OCI-LY7 (cell line): ENCODE measurements around the gene PKN2. TPM values are rescaled to one million over a fixed set of nuclear protein-coding genes. Genes with fewer than 3 reads are reported as not detected.

Experiments
- BruUV-seq: library from RNA; stranded (reverse); fragments of 400-500 nt; replicated peaks from 2 replicates; lab custom pipeline; 2021; lab: Mats Ljungman, UMichigan
- CTCF ChIA-PET: fragments of 300-600 bp; sonication (Branson Sonifier 250); formaldehyde crosslinking; loops from one replicate; lab custom pipeline; 2022; ENCODE audit warnings: antibody characterized with exemption; ENCODE audit not compliant: unreplicated experiment; lab: Charles Lee
- POLR2A ChIA-PET: fragments of 300-600 bp; sonication (Branson Sonifier 250); formaldehyde crosslinking; loops from one replicate; lab custom pipeline; 2022; ENCODE audit warnings: antibody characterized with exemption; lab: Charles Lee
- DNase-seq: peaks from one replicate; pipeline ENCODE4 v3.0.0-alpha.2; 2015; ENCODE audit warnings: low spot score
- H2AFZ ChIP-seq: fragments of 200-600 bp; sonication (generic), shearing (Covaris generic); 2 replicates; pipeline ENCODE4 v1.6.1; 2014; ENCODE audit warnings: mild to moderate bottlenecking, antibody characterized with exemption, low read length, moderate library complexity
- H3K27ac ChIP-seq: fragments of 200-600 bp; sonication (generic); 2 replicates; pipeline ENCODE4 v1.5.1; 2014; ENCODE audit warnings: mixed run types, low read depth, mild to moderate bottlenecking, moderate library complexity, low read length, inconsistent platforms; ENCODE audit not compliant: poor library complexity, severe bottlenecking
- H3K36me3 ChIP-seq: fragments of 200-600 bp; sonication (generic); 2 replicates; pipeline ENCODE4 v1.6.1; 2014; ENCODE audit warnings: mild to moderate bottlenecking, antibody characterized with exemption, low read length, moderate library complexity, mixed read lengths; ENCODE audit not compliant: insufficient read depth
- H3K4me1 ChIP-seq: fragments of 200-600 bp; sonication (generic); 2 replicates; pipeline ENCODE4 v1.5.1; 2014; ENCODE audit warnings: mild to moderate bottlenecking, low read length; ENCODE audit not compliant: insufficient read depth, poor library complexity, severe bottlenecking
- H3K4me2 ChIP-seq: fragments of 200-600 bp; sonication (generic); 2 replicates; pipeline ENCODE4 v1.6.1; 2014; ENCODE audit warnings: mild to moderate bottlenecking, low read length
- H3K4me3 ChIP-seq: fragments of 200-600 bp; sonication (generic); 2 replicates; pipeline ENCODE4 v1.5.1; 2014; ENCODE audit warnings: mild to moderate bottlenecking, low read depth, low read length; ENCODE audit not compliant: poor library complexity, severe bottlenecking
- H3K79me2 ChIP-seq: fragments of 200-600 bp; sonication (generic); 2 replicates; pipeline ENCODE4 v1.6.1; 2016; ENCODE audit warnings: low read depth, mild to moderate bottlenecking, low read length, moderate library complexity, mixed read lengths; ENCODE audit not compliant: insufficient read depth
- H3K9me2 ChIP-seq: fragments of 200-600 bp; sonication (generic); 2 replicates; pipeline ENCODE4 v1.6.1; 2016; ENCODE audit warnings: mild to moderate bottlenecking, low read length, mixed read lengths; ENCODE audit not compliant: insufficient read depth
- H3K9me3 ChIP-seq: fragments of 200-600 bp; sonication (generic); 2 replicates; pipeline ENCODE4 v1.6.1; 2014; ENCODE audit warnings: mild to moderate bottlenecking, mixed run types, low read length, mixed read lengths
- H4K20me1 ChIP-seq: fragments of 200-600 bp; sonication (generic); 2 replicates; pipeline ENCODE4 v1.6.1; 2014; ENCODE audit warnings: mild to moderate bottlenecking, antibody characterized with exemption, low read length, moderate library complexity, mixed read lengths; ENCODE audit not compliant: insufficient read depth
- EZH2phosphoT487 ChIP-seq: fragments of 200-600 bp; sonication (generic); IDR thresholded peaks from 2 replicates; pipeline ENCODE4 v1.6.1; 2018; ENCODE audit warnings: low read depth, borderline replicate concordance, mild to moderate bottlenecking, mixed run types, antibody characterized with exemption, low read length, moderate library complexity, mixed read lengths
- intact Hi-C: fragments of 100-400 bp; cut with micrococcal nuclease; formaldehyde crosslinking; loops from one replicate; pipeline ENCODE4 v1.10.0; 2022; ENCODE audit not compliant: unreplicated experiment
- total RNA-seq, 2 experiments: library from RNA; depleted of rRNA in 1 of 2; stranded (reverse); fragments of >200 nt in 1 of 2; shearing (Covaris generic) in 1 of 2; gene quantifications; 2 replicates each; pipeline ENCODE4 v1.2.3, GENCODE V29; 2014 to 2022
- TF ChIP-seq, protein P1 (sequence below): fragments of 200-600 bp; sonication (generic); conservative IDR thresholded peaks from 2 replicates; pipeline ENCODE4 v1.5.1; 2014; ENCODE audit warnings: mild to moderate bottlenecking, antibody characterized with exemption, low read length, moderate library complexity, mixed read lengths

Gene PKN2
- total RNA-seq, 2 experiments from 2014 or later: 22.3 to 28.2 TPM

DNA sequence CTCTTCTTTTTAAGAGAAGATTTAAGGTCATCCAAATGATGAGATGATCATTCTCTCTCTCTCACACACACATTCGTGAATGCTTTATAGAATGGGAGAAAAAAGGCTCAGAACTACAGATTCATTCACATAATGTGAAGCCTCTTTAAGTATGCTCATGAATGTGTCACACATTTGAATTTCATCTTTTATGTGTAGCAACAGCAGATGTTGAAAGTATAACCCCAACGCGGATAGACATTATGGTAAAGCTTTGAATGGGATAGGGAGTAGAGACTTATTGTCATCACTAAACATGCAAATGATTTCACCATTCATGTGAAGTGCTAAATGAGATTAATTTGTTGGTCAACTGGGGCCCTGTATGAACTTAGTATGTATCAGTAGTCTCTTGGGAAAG lies 15.7 kb upstream of the PKN2 start:
- Histone ChIP-seq H3K4me1 (no peaks in the 10 kb centered on the region), H3K27ac (no peak overlapping the region), H3K79me2 (no peaks in the 10 kb centered on the region), H2AFZ (no peak overlapping the region), H3K9me2 (no peaks in the 10 kb centered on the region), H3K4me3 (no peak overlapping the region), H3K36me3 (no peaks in the 10 kb centered on the region), H3K9me3 (no peaks in the 10 kb centered on the region), H3K4me2 (no peak overlapping the region), H4K20me1 (no peaks in the 10 kb centered on the region)
- ChIA-PET CTCF (no interaction called here), POLR2A (interaction anchor here (0.7 kb wide), 1 partner anchor 15 kb away, joined by 5 read pairs; the partner anchor contains the start of gene PKN2)
- no peak for TF ChIP-seq EZH2phosphoT487
- TF ChIP-seq, protein P1, sequence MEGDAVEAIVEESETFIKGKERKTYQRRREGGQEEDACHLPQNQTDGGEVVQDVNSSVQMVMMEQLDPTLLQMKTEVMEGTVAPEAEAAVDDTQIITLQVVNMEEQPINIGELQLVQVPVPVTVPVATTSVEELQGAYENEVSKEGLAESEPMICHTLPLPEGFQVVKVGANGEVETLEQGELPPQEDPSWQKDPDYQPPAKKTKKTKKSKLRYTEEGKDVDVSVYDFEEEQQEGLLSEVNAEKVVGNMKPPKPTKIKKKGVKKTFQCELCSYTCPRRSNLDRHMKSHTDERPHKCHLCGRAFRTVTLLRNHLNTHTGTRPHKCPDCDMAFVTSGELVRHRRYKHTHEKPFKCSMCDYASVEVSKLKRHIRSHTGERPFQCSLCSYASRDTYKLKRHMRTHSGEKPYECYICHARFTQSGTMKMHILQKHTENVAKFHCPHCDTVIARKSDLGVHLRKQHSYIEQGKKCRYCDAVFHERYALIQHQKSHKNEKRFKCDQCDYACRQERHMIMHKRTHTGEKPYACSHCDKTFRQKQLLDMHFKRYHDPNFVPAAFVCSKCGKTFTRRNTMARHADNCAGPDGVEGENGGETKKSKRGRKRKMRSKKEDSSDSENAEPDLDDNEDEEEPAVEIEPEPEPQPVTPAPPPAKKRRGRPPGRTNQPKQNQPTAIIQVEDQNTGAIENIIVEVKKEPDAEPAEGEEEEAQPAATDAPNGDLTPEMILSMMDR: no peak
- BruUV-seq: no TSS peak
- DNase-seq: no peak
- intact Hi-C loops: no loop called here

DNA sequence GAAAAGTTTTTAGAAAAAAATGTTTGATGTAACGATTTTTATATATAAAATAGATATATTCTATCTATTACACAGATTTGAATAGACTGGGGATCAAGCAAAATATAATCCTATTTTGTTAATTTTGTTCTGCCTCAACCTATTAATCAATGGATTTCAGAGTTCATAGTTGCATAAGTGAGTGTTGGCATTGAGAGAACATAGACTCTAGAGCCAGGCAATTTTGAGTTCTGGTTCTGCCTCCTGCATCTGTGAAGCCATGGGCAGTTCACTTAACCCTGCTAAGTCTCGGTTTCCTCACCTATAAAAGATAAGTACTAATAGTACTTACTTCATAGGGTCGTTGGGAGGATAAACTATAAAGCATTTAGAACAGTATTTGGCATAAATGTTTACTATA lies 13.6 kb upstream of the PKN2 start:
- Histone ChIP-seq H3K4me2 (no peak overlapping the region), H3K4me1 (no peaks in the 10 kb centered on the region), H3K27ac (no peak overlapping the region), H3K4me3 (no peak overlapping the region), H3K9me3 (no peaks in the 10 kb centered on the region), H4K20me1 (no peaks in the 10 kb centered on the region), H3K36me3 (no peaks in the 10 kb centered on the region), H3K9me2 (no peaks in the 10 kb centered on the region), H3K79me2 (no peaks in the 10 kb centered on the region), H2AFZ (no peak overlapping the region)
- intact Hi-C loops: no loop called here
- no peak for DNase-seq
- CTCF ChIA-PET: no interaction called here
- TF ChIP-seq EZH2phosphoT487: no peak
- TF ChIP-seq, protein P1: no peak
- POLR2A ChIA-PET: no interaction called here
- no TSS peak for BruUV-seq

DNA sequence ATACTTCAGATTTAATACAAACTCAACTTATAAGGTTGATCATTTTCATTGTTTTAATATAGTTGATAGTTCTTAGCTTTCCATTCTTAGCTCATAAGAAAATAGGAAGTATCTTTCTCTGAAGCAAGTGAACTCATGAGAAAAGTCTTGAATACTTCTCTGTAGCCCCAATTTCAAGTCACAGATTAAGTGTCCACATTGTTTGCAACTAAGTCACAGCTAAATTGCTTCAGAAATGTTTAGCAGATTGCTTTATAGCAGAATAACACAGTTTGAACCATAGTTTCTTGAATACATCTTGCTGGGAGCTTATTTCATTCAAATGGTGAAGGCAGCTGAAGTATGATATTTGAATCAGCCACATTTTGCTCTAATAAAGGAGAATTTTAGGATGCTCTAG lies 10.6 kb upstream of the PKN2 start:
- POLR2A ChIA-PET: interaction anchor here (3.4 kb wide), 1 partner anchor 11 kb away, joined by 19 read pairs; the partner anchor contains the start of gene PKN2
- intact Hi-C loops: no loop called here
- H3K36me3 ChIP-seq: no peaks in the 10 kb centered on the region
- H2AFZ ChIP-seq: no peak overlapping the region
- H3K4me2 ChIP-seq: no peak overlapping the region
- H3K27ac ChIP-seq: no peak overlapping the region
- BruUV-seq: no TSS peak
- TF ChIP-seq, protein P1: no peak
- no peak for TF ChIP-seq EZH2phosphoT487
- H4K20me1 ChIP-seq: no peaks in the 10 kb centered on the region
- no peak for DNase-seq
- CTCF ChIA-PET: no interaction called here
- no peak overlapping the region for H3K4me3 ChIP-seq
- no peaks in the 10 kb centered on the region for H3K4me1 ChIP-seq
- no peaks in the 10 kb centered on the region for H3K9me3 ChIP-seq
- no peaks in the 10 kb centered on the region for H3K79me2 ChIP-seq
- no peaks in the 10 kb centered on the region for H3K9me2 ChIP-seq
